Measurements from ENCODE around the gene ARPIN. TPM values are rescaled to one million over a fixed set of nuclear protein-coding genes. Genes with fewer than 3 reads are reported as not detected.
"Not testable (repeated sequence)": the region's sequence is repeated elsewhere in the genome, so short reads cannot be mapped to it uniquely, and the experiment has no call there.

The ARPIN gene
- polyA plus RNA-seq, 3 donors: 28.2 to 30.3 (median 28.9) TPM

- DNase-seq (ENCODE audit: extremely low read depth in 1 of 11, low read depth in 9 of 11, low spot score in 4 of 11): no peak
Observed at GRCh38 chr15:89858661-89859458, 53.9 kb downstream of the ARPIN start.

- no peak for DNase-seq (ENCODE audit: extremely low read depth in 1 of 11, low read depth in 9 of 11, low spot score in 4 of 11)
Observed at GRCh38 chr15:89857673-89858072, 55.1 kb downstream of the ARPIN start.

GRCh38 chr15:89855948-89856347 is 56.8 kb downstream of the ARPIN start:
- no peak for DNase-seq (ENCODE audit: extremely low read depth in 1 of 11, low read depth in 9 of 11, low spot score in 4 of 11)

- DNase-seq (ENCODE audit: extremely low read depth in 1 of 11, low read depth in 9 of 11, low spot score in 4 of 11): not testable (repeated sequence)
Observed at GRCh38 chr15:89854863-89855262, 57.9 kb downstream of the ARPIN start.

GRCh38 chr15:89852342-89852995 is 60.3 kb downstream of the ARPIN start:
- no peak for DNase-seq (ENCODE audit: extremely low read depth in 1 of 11, low read depth in 9 of 11, low spot score in 4 of 11)

GRCh38 chr15:89851673-89852341 is 60.9 kb downstream of the ARPIN start:
- DNase-seq (ENCODE audit: extremely low read depth in 1 of 11, low read depth in 9 of 11, low spot score in 4 of 11): no peak

GRCh38 chr15:89848970-89849292 is 63.8 kb downstream of the ARPIN start:
- DNase-seq (ENCODE audit: extremely low read depth in 1 of 11, low read depth in 9 of 11, low spot score in 4 of 11): no peak

- DNase-seq (ENCODE audit: extremely low read depth in 1 of 11, low read depth in 9 of 11, low spot score in 4 of 11): no peak
Observed at GRCh38 chr15:89847101-89847500, 65.7 kb downstream of the ARPIN start.

GRCh38 chr15:89845305-89845893 is 67.4 kb downstream of the ARPIN start:
- no peak for DNase-seq (ENCODE audit: extremely low read depth in 1 of 11, low read depth in 9 of 11, low spot score in 4 of 11)

Other genes starting within 250 kb of the ARPIN start
- 1 to 10 TPM; 1.0 to 1.4 (median 1.4) TPM for gene PLIN1, start 233.6 kb downstream of the ARPIN start, polyA plus RNA-seq (ENCODE audit: insufficient read length in 3 of 3)
- gene PEX11A, start 222.2 kb downstream of the ARPIN start, polyA plus RNA-seq (ENCODE audit: insufficient read length in 3 of 3): 10 to 100 TPM; 17.3 to 21.0 (median 19.1) TPM
- gene WDR93, start 222.1 kb downstream of the ARPIN start, polyA plus RNA-seq (ENCODE audit: insufficient read length in 3 of 3): 1 to 10 TPM; 2.3 to 4.1 (median 2.9) TPM
- 1 to 10 TPM in 1 of 3 donors, under 1 TPM in 2; 0.59 to 2.3 (median 0.90) TPM for gene MESP1, start 161.7 kb downstream of the ARPIN start, polyA plus RNA-seq (ENCODE audit: insufficient read length in 3 of 3)
- gene MESP2, start 136.6 kb downstream of the ARPIN start, polyA plus RNA-seq (ENCODE audit: insufficient read length in 3 of 3): under 1 TPM; 0.30 to 0.44 (median 0.42) TPM
- gene ANPEP, start 98.1 kb downstream of the ARPIN start, polyA plus RNA-seq (ENCODE audit: insufficient read length in 3 of 3): 100 to 1,000 TPM; 104 to 119 (median 117) TPM
- gene AP3S2, start 19.0 kb downstream of the ARPIN start, polyA plus RNA-seq (ENCODE audit: insufficient read length in 3 of 3): 10 to 100 TPM; 39.2 to 60.0 (median 44.0) TPM
- 10 to 100 TPM; 14.2 to 22.6 (median 18.8) TPM for gene ZNF710, start 88.4 kb upstream of the ARPIN start, polyA plus RNA-seq (ENCODE audit: insufficient read length in 3 of 3)
- gene IDH2, start 189.5 kb upstream of the ARPIN start, polyA plus RNA-seq (ENCODE audit: insufficient read length in 3 of 3): 100 to 1,000 TPM; 175 to 241 (median 184) TPM